Activated CD8-positive, alpha-beta memory T cell treated with anti-CD3 and anti-CD28 coated beads for 1 hour (primary cell): ENCODE measurements around the gene DNASE1L3.

Experiments
- DNase-seq, 2 donors: peaks; one replicate each; pipeline ENCODE4 v3.0.0-alpha.2; 2020; ENCODE audit warnings: low read depth in 1 of 2; ENCODE audit errors: extremely low read depth in 1 of 2

DNASE1L3 gene

DNA sequence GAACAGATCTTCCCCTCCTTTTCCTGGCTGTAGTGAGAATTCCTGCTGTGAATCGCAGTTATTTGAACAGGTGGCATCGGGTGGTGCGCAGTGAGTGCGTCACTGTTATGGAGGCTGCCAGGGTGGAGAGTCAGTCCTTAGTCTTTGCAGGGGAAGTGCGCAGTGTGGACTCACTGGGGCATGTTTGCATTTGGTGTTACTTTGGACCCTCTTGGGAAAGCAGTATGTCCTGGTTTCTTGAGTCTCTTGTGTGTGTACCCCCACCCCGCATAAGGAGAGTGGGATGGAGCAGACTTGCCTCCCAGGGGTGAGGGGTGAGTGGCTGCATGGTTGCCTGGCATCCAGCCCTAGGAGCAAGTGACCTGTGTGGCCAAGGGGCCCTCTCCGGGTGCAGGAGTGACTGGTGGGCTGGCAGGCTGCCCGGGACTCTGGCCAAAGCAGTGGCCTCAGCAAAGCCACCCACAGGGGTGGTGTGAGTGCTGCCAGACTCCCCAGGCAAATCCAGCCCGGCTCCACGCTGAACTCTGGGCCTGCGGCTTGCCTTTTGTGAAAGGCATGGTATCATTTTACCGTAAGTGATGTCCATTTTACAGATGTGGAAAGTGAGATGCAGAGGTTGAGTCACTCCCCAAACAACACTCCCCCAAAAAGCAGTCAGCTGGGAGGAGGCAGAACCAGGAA, 46.4 kb downstream of the DNASE1L3 start:
- no peak for DNase-seq

DNA sequence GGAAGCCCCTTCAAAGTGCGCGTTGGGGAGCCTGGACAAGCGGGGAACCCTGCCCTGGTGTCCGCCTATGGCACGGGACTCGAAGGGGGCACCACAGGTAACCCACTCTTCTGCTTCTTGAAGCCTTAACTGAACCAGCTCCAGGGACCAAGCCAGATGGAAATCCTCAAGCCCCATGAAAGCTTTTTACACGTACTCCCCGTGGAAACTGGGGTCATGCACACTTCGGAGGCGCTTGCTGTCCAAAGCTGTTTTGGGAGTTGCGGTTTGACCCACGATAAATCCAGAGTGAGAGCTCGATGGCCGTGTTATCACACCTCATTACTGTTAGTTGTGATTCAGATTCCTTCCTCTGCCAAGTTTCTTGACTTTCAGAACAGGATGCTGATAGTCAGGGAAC, 47.5 kb downstream of the DNASE1L3 start:
- DNase-seq: no peak

DNA sequence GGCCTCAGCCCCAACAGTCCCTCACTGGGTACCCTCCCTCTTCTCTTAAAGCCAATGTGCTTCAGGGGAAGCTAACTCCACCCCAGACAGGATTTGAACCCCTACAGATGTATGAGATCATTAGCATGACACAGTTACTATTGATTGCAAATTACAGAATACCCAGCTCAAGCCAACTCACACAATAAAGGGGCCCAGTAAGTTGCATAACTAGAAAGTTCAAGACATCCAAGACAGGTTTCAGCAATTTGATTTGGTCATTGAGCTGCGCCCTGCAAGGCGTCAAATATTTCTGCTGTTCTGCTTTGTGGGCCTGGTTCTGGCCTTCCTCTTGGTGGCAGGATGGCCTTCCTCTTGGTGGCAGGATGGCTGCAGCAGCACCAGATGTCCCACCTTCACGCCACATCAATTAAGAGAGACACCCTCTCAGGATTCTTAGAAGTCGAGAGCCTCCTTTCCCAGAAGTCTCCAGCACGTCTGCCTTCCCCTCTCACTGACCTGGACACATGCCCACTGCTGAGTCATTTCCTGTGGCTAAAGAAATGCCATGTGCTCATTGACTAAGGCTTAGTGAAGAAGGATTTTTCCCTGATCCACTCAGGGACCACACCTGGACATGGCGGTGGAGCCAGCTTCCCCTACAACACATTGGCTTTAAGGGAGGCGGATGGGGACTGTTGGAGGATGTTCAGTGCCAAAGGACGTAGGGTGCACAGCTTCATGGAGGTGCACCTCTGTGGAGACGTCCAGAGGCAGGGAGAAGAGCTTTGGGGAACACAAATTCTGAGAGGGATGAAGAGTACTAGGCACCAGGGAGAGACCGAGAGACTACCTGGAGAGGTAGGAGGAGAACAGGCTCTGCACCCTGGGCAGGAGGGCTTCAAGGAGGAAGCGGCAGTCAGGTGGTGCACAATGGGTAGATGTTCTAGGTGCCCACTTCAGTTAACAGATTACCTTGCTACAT, 49.1 kb downstream of the DNASE1L3 start:
- no peak for DNase-seq

DNA sequence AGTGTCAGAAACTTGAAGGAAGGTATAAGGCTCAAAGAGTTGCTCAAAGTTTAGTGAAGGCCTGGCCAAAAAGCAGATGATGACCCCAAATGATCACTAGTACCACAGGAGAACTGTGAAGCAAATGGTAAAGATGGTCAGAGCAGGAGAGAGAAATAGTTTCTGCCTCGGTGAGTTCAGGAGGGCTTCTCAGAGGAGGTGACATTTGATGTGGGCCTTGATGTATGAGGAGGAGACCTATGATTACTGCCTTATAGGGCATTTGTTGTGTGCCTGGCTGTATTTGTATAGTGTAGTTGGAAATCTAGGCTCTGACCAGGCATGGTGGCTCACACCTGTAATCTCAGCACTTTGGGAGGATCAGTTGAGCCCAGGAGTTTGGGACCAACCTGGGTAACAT, 50.4 kb downstream of the DNASE1L3 start:
- no peak for DNase-seq

DNA sequence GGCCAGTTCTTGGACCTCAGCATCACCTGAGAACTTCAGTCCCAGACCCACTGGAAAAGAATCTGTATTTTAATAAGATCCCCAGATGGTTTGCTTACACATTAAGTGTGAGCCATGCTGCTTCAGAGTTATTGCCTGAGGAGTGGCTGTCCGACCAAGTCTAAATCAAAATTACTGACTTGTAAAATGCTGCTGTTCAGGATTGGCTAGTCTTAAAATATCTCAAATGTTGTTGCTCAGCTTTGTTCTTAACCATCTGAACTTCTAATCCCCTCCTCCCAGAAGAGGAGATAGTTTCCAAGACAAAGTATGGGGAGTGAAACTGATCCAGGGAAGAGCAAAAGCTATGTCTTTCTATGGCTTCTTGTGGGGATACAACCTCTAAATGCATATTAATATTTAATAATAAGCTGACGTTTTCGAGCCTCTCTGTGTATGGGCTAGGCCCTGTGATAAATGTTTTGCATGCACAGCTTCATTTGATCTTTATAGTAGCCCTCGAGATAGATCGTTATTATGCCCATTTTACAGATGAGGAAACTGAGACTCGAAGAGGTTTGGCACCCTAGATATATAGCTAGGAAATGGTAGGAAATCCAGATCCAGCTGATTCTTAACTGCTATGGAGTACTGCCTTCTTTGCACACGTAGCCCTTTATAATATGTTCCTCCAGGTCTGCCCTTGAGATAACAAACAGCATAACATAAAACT, 52.2 kb downstream of the DNASE1L3 start:
- DNase-seq: no peak

DNA sequence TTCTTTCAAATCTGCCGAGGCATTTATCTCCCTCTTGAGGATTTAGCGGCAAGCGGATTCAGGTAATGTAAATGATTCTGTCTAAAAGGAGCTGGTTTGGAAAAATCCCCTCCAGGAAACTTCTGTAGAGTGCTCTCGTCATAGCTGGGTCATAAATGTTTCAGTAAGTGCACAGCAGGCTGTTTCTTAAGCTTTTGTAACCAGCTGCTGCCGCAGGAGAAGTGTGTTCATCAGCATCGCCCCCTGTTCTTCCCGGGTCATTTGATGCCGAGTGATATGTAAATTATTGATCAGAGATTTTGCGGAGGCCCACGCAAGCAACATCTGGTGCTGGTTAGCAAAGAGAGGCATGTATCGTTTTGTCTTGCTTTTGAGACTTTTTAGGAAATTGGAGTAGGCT, 53.1 kb downstream of the DNASE1L3 start:
- DNase-seq: no peak

DNA sequence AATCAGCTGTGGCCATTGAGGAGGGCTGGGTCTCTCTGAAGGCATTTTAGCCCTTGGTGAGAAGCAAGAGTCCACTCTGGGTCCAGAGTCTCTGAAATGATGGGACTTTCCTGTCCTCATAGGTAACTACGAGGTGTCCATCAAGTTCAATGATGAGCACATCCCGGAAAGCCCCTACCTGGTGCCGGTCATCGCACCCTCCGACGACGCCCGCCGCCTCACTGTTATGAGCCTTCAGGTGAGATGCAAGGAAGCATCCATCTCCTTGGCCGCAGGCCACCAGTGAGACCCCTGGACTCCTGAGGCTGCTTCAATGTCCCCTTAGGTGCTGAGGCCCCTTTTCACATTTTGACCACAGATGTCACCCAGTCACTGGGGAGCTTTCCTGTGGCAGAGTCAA, 54.9 kb downstream of the DNASE1L3 start:
- DNase-seq: no peak

DNA sequence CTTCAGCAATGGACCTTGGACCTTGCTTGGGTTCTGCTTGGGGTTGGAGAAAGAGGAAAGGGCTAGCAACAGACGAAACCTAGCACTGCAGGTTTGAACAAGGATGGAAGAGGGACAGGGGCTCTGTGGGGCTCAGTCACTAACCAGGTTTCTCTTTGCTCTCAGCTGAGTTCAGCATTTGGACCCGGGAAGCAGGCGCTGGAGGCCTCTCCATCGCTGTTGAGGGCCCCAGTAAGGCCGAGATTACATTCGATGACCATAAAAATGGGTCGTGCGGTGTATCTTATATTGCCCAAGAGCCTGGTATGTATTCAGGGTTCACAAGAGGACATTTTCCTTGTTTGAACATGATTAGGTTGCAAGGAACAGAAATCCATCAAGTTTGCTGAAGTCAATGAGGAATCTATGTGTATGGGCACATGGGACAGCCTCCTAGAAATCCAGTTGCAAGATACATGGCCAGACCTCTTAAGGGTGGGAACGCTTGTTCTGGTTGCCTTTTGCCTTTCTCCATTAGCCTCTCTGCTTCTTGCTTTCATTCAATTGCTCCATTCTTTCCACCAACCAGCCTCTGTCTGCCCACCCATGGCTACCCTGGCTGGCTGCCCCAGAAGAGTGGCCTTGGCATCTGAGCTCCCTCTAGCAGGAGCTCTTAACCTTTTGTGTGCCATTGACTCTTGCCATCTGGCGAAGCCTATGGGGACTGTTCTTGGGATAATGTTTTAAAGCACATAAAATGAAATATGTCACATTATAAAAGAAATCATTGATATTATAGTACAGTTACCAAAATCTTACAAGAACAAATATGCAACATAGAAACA, 55.9 kb downstream of the DNASE1L3 start:
- no peak for DNase-seq

DNA sequence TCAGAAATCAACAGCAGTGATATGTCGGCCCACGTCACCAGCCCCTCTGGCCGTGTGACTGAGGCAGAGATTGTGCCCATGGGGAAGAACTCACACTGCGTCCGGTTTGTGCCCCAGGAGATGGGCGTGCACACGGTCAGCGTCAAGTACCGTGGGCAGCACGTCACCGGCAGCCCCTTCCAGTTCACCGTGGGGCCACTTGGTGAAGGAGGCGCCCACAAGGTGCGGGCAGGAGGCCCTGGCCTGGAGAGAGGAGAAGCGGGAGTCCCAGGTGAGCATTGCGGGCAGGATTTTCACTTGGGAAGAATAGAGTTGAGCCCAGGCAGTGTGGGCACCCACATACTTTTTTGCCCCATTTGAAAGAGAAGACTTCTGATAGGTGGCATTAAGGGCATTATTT, 57.4 kb downstream of the DNASE1L3 start:
- DNase-seq: no peak

DNA sequence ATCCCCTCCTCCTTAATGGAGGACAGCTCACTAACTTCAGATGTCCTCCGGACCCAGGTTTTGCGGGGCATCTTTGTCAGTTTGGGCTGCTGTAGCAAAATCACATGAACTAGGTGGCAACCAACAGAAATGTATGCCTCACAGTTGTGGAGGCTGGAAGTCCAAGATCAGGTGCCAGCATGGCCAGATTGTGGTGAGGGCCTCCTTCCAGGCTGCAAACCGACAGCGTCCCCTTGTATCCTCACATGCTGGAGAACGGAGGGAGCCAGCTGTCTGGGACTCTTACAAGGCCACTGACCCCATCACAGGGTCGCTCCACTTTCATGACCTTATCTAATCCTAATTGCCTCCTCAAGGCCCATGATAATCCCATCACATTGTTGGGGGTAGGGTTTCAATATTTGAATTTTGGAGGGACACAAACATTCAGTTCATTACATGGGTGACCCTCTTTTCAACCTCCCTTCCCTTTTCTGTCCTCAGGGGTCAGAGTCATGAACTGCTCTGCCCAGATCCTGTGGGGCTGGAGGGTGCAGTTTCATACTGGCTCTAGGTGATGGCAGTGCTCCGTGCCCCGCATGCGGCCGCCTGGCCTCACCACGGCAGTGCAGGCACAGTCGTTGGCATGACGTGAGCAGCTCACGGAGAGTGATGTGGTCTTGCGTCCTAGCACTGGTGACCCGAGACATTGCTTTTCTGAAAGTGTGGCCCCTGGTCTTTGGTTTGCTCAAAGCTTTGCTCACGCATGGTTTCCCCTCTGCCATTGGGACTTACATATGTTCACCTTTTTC, 58.4 kb downstream of the DNASE1L3 start:
- no peak for DNase-seq

DNA sequence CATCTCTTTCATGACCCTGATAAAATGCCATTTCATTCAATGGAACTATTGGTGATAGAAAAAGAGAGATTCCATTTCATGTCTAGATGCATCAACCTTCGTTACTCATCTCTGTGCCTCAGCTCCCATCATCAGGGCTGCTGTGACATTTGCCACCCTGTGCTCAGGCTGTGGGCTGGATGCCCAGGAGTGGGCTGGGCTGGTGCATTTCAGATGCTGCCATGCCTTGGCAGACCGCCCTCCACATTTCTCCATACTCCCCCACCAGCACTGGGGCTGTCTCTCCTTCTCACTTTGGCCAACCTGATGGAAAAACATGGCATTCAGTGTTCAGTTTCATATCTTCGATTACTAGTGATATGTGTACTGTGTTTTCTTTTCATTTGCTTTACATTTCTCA, 59.1 kb downstream of the DNASE1L3 start:
- DNase-seq: no peak

DNA sequence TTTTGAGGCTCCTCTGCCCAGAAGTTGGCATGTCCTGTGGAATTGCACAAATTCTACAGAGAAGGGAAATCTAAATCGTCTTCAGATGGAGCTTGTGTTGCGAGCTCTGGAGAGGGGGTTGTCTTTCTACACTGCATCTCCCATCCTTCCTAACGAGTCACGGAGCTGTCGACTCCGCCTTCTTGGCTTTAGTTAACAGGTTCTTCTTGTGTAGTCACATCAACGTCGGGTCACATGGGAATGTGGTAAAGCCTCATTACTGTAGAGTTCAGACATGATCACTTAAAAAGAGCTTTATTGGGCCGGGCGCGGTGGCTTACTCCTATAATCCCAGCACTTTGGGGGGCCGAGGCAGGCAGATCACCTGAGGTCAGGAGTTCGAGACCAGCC, 60.0 kb downstream of the DNASE1L3 start:
- no peak for DNase-seq

DNA sequence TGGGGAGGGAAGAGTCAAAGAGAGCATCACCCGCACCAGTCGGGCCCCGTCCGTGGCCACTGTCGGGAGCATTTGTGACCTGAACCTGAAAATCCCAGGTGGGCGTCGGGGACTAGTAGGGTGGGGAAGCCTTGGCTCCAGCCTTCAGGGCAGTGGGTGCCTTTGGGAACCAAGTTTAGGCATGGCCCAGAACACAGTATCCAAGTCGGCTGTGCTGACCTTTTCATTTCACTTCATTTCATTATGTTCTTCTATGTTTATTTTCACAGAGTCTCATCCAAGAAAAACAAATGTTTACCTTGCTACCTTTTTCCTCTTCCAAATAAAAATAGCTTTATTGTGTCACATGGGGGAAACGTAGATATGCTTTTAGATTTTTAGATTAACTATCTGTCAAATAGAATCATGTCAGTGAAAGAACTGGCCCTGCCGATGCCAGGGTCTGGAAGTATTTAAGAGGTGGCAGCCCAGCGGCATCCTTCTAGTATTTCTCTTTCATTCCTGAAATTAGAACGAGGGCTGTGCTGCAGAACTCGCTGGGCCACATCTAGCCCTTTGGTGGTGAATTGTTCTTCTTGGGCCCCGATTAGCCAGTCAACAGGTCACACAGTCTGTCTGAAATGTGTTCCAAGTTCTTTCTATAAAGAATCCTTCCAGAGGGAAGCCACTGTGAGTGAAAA, 60.5 kb downstream of the DNASE1L3 start:
- no peak for DNase-seq

DNA sequence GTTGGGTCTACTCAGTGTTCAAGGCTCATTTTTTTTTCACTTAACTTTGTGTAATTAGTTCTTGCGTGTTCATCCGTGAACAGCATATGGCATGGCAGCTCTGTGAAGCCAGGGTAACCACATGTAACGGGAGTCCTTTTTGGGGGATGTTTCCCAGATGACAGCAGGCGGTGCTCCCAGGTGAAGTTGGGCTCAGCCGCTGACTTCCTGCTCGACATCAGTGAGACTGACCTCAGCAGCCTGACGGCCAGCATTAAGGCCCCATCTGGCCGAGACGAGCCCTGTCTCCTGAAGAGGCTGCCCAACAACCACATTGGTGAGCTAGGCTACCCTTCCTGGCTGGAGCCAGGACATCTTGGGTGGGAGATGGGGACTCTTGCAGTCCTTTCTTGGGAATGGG, 62.7 kb downstream of the DNASE1L3 start:
- no peak for DNase-seq

DNA sequence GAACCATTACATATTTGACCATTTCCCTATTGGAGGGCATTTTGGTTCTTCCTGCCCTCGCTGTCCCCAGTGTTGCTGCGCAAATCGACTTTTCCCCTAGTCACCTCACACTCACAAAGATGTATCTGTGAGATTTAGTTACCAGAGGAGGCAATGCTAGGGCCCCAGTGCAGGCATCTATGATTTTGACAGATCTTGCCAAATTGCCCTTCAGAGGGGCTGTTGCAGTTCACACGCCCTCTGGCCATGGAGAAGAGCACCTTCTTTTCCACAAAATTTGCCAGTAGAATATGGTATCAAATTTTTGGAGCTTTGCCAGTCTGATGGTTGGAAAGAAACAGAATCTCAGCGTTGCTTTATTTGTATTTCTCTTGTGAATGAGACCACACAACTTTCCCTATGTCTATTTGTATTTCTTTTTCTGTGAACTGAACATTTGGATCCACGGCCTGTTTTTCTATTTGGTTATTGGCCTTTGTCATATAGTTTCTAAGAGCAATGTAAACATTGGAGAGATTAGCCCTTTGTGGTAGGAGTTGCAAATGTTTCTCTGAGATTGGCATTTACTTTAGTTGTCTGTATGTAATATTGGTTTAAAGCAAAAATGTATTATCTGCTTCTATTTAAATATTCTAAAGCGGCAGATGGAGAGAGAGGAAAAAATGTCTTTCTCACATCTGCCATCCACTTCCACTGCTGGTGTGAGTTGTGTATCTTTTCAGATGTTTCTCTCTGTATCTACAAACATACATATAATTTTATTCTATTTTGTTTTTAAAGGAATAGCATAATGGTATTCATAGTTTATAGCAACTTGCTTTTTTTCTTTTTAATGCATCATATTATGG, 66.1 kb downstream of the DNASE1L3 start:
- no peak for DNase-seq

DNA sequence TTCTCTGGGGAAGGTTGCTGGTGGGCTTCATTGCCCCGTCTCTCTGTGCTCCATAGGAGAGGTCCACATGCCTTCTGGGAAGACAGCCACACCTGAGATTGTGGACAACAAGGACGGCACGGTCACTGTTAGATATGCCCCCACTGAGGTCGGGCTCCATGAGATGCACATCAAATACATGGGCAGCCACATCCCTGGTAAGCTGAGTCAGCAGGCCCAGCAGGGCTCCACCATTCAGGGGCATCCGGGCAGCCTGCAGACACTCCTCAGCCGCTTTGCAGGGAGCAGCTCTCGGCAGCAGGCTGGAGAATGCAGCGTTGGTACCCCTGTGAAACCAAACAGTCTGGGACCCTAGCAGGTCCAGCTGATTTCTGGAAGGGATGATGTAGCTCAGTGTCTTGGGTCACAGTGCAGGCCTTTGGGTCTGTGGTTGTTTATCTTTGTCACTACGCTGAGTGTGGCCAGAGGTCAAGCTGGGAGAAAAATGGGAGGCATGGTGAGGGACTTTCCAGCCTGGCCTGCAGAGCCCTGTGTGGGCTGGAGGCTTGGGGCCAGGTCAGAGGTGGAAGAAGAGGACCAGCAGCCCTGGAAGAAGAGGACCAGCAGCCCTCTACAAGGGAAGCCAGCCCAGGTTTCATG, 67.2 kb downstream of the DNASE1L3 start:
- DNase-seq: no peak
